Activated CD8-positive, alpha-beta T cell treated with anti-CD3 and anti-CD28 coated beads for 36 hours (primary cell): ENCODE data around the gene PTPRJ. TPM values are rescaled to one million over a fixed set of nuclear protein-coding genes. Genes with fewer than 3 reads are reported as not detected.
"Not testable (repeated sequence)": the region's sequence is repeated elsewhere in the genome, so short reads cannot be mapped to it uniquely, and the experiment has no call there.

Experiments used
- ATAC-seq: fragments of 200-7000 bp; cut with Tn5 transposase; one replicate; pipeline ENCODE4 v1.10.0; 2021; ENCODE audit warnings: mild to moderate bottlenecking, moderate library complexity
- CTCF ChIA-PET: fragments of 350-600 bp; sonication (Branson Sonifier 250); formaldehyde crosslinking; loops from one replicate; lab custom pipeline; 2021; ENCODE audit warnings: antibody characterized with exemption; lab: Charles Lee
- POLR2A ChIA-PET: fragments of 350-600 bp; sonication (Branson Sonifier 250); formaldehyde crosslinking; loops from one replicate; lab custom pipeline; 2021; ENCODE audit warnings: antibody characterized with exemption; lab: Charles Lee
- DNase-seq: peaks from one replicate; pipeline ENCODE4 v3.0.0-alpha.2; 2020
- H3K27ac Mint-ChIP-seq: one replicate; pipeline ENCODE4 v1.8.0; 2021; ENCODE audit warnings: mild to moderate bottlenecking, mixed read lengths
- H3K27me3 Mint-ChIP-seq: one replicate; pipeline ENCODE4 v1.8.0; 2021; ENCODE audit warnings: mixed read lengths
- H3K36me3 Mint-ChIP-seq: one replicate; pipeline ENCODE4 v1.8.0; 2021; ENCODE audit warnings: low read depth, mixed read lengths
- H3K4me1 Mint-ChIP-seq: one replicate; pipeline ENCODE4 v1.8.0; 2021; ENCODE audit warnings: low read depth, mixed read lengths
- H3K4me3 Mint-ChIP-seq: one replicate; pipeline ENCODE4 v1.8.0; 2021; ENCODE audit warnings: mild to moderate bottlenecking, moderate library complexity, mixed read lengths
- H3K9me3 Mint-ChIP-seq: one replicate; pipeline ENCODE4 v1.8.0; 2021; ENCODE audit warnings: mixed read lengths
- CTCF ChIP-seq: fragments of 200-600 bp; IDR thresholded peaks from one replicate; pipeline ENCODE4 v1.8.0; 2022; ENCODE audit warnings: antibody characterized with exemption, mild to moderate bottlenecking
- intact Hi-C: fragments of 100-400 bp; cut with micrococcal nuclease; formaldehyde crosslinking; loops from one replicate; pipeline ENCODE4 v1.10.0; 2022
- total RNA-seq, 2 experiments: library from RNA; stranded (reverse); gene quantifications; one replicate each; pipeline ENCODE4 v1.2.3, GENCODE V29; 2021

The PTPRJ gene
- total RNA-seq, 2 experiments from 2014 or later = 21.5 to 23.4 TPM

GRCh38 chr11:47946682-47947559, 33.4 kb upstream of the PTPRJ start:
- H3K36me3 Mint-ChIP-seq = no peaks in the 10 kb centered on the region
- peak; percentile 49 for DNase-seq
- no peak for TF ChIP-seq CTCF
- H3K27me3 Mint-ChIP-seq = no peaks in the 10 kb centered on the region
- intact Hi-C loops = no loop called here
- H3K4me1 Mint-ChIP-seq = peaks cover 33% of the 10 kb centered on the region
- peak overlapping the region; percentile 7 for H3K27ac Mint-ChIP-seq
- no peak overlapping the region for H3K4me3 Mint-ChIP-seq
- POLR2A ChIA-PET = interaction anchor here (0.6 to 1.5 kb wide), 2 partner anchors 8 to 11 kb away, joined by 3 to 4 read pairs; no protein-coding TSS in a partner anchor
- ATAC-seq = peak; percentile 28
- CTCF ChIA-PET = interaction anchor here (1.0 to 5.9 kb wide), 3 partner anchors 11 to 94 kb away, joined by 3 to 37 read pairs (median 3); no protein-coding TSS in a partner anchor
- no peaks in the 10 kb centered on the region for H3K9me3 Mint-ChIP-seq

- Mint-ChIP-seq H3K4me1 (peaks cover 33% of the 10 kb centered on the region), H3K27ac (no peak overlapping the region), H3K9me3 (no peaks in the 10 kb centered on the region), H3K27me3 (no peaks in the 10 kb centered on the region), H3K4me3 (no peak overlapping the region), H3K36me3 (no peaks in the 10 kb centered on the region)
- ChIA-PET POLR2A (interaction anchor here (1.1 kb wide), 1 partner anchor 100 kb away, joined by 3 read pairs; the partner anchor contains the start of gene NUP160), CTCF (interaction anchor here (1.0 to 5.9 kb wide), 2 partner anchors 12 kb away, joined by 3 to 37 read pairs; no protein-coding TSS in a partner anchor)
- DNase-seq (no peak), ATAC-seq (no peak)
- no peak for TF ChIP-seq CTCF
- intact Hi-C loops = no loop called here
Measured at GRCh38 chr11:47948137-47948536, 32.2 kb upstream of the PTPRJ start.

GRCh38 chr11:47949001-47949675, 31.2 kb upstream of the PTPRJ start:
- POLR2A ChIA-PET = interaction anchor here (0.7 to 1.5 kb wide), 4 partner anchors 13 to 159 kb away, joined by 3 read pairs; partner anchors contain the start of gene NUP160
- intact Hi-C loops, H3K36me3 Mint-ChIP-seq, DNase-seq, H3K27me3 Mint-ChIP-seq, H3K27ac Mint-ChIP-seq, H3K4me3 Mint-ChIP-seq, ATAC-seq, H3K9me3 Mint-ChIP-seq: not testable (repeated sequence)
- CTCF ChIA-PET = interaction anchor here (1.0 to 5.9 kb wide), 2 partner anchors 11 to 13 kb away, joined by 3 to 37 read pairs; no protein-coding TSS in a partner anchor
- H3K4me1 Mint-ChIP-seq = peaks cover 33% of the 10 kb centered on the region

- Mint-ChIP-seq H3K36me3 (no peaks in the 10 kb centered on the region), H3K27ac (peak overlapping the region; percentile 84), H3K27me3 (no peaks in the 10 kb centered on the region), H3K4me1 (peaks cover 40% of the 10 kb centered on the region), H3K9me3 (no peaks in the 10 kb centered on the region), H3K4me3 (no peak overlapping the region)
- peak; percentile 89 for DNase-seq
- intact Hi-C loops = loop anchor here (5.0 kb wide), 1 partner anchor 57 kb away; no protein-coding TSS in a partner anchor
- ATAC-seq = peak; percentile 95
- ChIA-PET CTCF (interaction anchor here (1.2 to 1.3 kb wide), 2 partner anchors 16 to 159 kb away, joined by 4 to 5 read pairs; no protein-coding TSS in a partner anchor), POLR2A (interaction anchor here (0.9 to 1.5 kb wide), 3 partner anchors 39 to 157 kb away, joined by 3 read pairs; no protein-coding TSS in a partner anchor)
- TF ChIP-seq CTCF = no peak
Measured at GRCh38 chr11:47950396-47950795, 30.0 kb upstream of the PTPRJ start.

GRCh38 chr11:47951504-47951903, 28.9 kb upstream of the PTPRJ start:
- H3K9me3 Mint-ChIP-seq, DNase-seq, CTCF ChIA-PET, POLR2A ChIA-PET, H3K36me3 Mint-ChIP-seq, H3K4me3 Mint-ChIP-seq, ATAC-seq, H3K27me3 Mint-ChIP-seq: not testable (repeated sequence)
- intact Hi-C loops = loop anchor here (5.0 kb wide), 1 partner anchor 56 kb away; no protein-coding TSS in a partner anchor
- Mint-ChIP-seq H3K27ac (peak overlapping the region; percentile 16), H3K4me1 (peaks cover 38% of the 10 kb centered on the region)
